ENCODE measurements around the gene LY6G5B.

LY6G5B gene

GRCh38 chr6:31655349-31656237, 14.2 kb upstream of the LY6G5B start, which contains the start of gene APOM:
Gene APOM (plus strand): TSS chr6:31655894. CDS start chr6:31655967, 73 bp downstream.
- Mint-ChIP-seq H3K4me1 (peaks cover 68% of the 10 kb centered on the region), H3K36me3 (peaks cover 53% of the 10 kb centered on the region), H3K9me3 (no peaks in the 10 kb centered on the region), H3K27ac (peak within 1 kb of the TSS; percentile 9), H3K27me3 (no peaks in the 10 kb centered on the region), H3K4me3 (no peak within 1 kb of the TSS)
- ATAC-seq: no peak

DNA sequence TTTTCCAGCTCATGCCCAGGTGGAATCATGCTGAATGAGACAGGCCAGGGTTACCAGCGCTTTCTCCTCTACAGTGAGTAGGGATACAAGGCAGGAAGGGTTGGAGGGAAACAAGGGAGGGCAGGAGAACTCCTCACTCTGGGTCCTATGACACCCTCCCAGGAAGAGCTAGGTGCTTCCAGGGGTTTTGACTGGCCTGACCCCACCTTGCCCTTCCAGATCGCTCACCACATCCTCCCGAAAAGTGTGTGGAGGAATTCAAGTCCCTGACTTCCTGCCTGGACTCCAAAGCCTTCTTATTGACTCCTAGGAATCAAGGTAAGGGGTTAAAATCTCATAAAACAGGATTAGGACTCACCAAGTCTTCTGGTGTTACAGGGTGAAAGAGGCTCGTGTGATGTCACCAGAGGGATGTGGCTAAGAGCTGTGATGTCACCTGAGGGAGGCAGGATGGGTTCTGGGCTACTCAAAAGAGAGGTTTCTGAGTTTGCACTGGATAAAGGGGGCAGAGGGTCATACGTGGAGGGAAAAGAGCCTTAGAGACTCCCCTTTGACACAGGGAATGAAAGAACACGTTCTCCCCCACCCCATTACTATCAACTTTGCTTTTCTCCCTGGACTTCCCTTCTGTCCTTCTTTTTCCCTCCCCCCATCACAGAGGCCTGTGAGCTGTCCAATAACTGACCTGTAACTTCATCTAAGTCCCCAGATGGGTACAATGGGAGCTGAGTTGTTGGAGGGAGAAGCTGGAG, 12.2 kb upstream of the LY6G5B start:
- Mint-ChIP-seq H3K27ac (peak overlapping the region; percentile 98), H3K4me3 (peak overlapping the region; percentile 97), H3K36me3 (peaks cover 54% of the 10 kb centered on the region), H3K4me1 (peaks cover 73% of the 10 kb centered on the region), H3K9me3 (no peaks in the 10 kb centered on the region), H3K27me3 (no peaks in the 10 kb centered on the region)
- no peak for ATAC-seq

DNA sequence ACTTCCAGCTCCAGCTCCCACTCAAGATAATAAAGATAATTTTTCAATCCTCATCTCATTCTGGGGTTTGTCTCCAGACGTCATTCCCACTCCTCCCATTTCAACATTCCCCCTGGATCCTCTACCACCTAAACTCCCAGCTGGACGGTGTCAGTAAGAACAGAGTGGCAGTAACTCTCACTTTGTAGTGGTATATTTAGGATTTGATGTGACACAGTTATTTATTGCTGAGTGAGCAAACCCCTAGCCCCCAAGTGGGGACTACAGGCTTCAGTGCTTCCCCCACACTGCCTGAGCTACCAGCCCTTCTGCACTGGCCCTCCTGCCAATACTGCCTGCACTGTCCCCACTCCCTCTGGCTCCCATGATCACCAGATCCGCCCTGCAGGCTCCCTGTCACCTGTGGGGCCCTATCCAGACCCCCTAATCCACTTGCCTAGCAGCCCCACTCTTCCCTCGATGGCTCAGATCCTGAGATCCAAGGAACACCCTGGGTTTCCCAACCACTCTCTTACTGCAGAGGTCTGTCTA, 11.6 kb upstream of the LY6G5B start:
- H3K4me1 Mint-ChIP-seq: peaks cover 80% of the 10 kb centered on the region
- no peaks in the 10 kb centered on the region for H3K27me3 Mint-ChIP-seq
- H3K27ac Mint-ChIP-seq: peak overlapping the region; percentile 98
- peaks cover 58% of the 10 kb centered on the region for H3K36me3 Mint-ChIP-seq
- no peak for ATAC-seq
- no peaks in the 10 kb centered on the region for H3K9me3 Mint-ChIP-seq
- H3K4me3 Mint-ChIP-seq: peak overlapping the region; percentile 97

DNA sequence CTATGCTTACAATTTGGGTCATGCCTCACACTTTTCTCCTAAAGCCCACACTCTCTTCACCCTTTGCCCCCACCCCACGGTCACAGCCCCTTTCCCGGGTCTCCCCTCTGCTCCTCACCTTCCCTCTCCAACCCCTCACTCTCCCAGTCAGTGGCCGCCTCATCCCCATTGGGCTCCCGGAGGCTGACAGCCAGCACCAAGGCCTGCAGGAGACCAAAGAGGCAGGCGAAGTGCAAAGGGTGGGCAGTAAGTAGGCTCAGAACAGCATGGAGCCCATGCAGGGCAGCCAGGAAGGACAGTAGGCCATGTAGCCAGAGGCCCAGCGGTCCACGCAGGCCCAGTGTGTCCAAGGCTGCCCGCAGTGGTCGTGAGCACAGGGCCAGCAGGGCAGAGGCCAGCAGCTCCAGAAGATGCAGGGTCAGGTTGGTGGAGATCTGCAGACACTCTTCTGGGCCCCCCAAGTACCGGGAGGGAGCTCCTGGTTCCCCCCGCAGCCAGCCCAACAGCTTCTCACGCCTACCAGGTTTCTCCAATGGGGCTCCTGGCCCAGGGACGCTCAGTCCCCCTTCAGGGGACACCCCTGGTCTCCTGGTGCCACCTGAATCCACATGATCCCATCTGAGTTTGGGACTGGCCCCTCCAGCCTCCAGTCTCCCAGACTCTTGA, 10.7 kb upstream of the LY6G5B start:
- no peak for ATAC-seq
- Mint-ChIP-seq H3K9me3 (no peaks in the 10 kb centered on the region), H3K27ac (peak overlapping the region; percentile 98), H3K27me3 (no peaks in the 10 kb centered on the region), H3K4me1 (peaks cover 83% of the 10 kb centered on the region), H3K36me3 (peaks cover 67% of the 10 kb centered on the region), H3K4me3 (peak overlapping the region; percentile 97)

DNA sequence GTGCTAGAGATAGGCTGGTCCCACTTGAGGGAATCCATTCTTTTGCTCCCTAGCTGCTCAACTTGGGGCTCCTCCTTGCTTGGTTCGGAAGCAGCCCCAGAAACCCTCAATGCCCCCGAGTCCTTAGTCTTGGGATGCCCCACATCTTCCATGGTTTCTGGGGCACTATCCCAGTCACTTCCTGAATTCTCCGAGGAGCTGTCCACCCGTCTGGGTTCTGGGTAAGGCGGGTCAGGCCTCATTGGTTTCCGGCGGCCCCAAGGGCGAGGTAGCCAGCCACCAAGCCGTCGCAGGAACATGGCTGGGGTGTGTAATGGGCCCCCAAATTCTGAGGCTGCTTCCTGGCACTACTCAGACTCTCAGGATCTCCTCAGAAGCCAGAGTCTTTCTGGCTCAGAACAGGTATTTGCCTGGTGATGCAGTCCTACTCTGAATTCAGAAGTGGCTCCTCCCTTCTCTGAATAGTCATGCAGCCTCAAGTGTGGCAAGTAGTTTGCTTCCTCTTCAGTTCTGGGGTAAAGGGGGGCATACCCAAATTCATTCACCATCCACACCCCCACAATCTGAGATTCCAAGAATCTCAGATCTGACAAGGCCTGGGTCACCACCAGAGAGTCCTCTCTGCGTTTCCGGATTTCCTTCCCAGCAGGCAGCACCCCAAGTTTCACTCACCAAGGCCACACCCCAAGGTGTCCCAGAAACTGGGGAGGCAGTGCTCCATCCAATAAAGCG, 10.0 kb upstream of the LY6G5B start:
- Mint-ChIP-seq H3K4me3 (peak overlapping the region; percentile 97), H3K9me3 (no peaks in the 10 kb centered on the region), H3K36me3 (peaks cover 74% of the 10 kb centered on the region), H3K4me1 (peaks cover 90% of the 10 kb centered on the region), H3K27me3 (no peaks in the 10 kb centered on the region), H3K27ac (peak overlapping the region; percentile 98)
- ATAC-seq: peak; percentile 65

DNA sequence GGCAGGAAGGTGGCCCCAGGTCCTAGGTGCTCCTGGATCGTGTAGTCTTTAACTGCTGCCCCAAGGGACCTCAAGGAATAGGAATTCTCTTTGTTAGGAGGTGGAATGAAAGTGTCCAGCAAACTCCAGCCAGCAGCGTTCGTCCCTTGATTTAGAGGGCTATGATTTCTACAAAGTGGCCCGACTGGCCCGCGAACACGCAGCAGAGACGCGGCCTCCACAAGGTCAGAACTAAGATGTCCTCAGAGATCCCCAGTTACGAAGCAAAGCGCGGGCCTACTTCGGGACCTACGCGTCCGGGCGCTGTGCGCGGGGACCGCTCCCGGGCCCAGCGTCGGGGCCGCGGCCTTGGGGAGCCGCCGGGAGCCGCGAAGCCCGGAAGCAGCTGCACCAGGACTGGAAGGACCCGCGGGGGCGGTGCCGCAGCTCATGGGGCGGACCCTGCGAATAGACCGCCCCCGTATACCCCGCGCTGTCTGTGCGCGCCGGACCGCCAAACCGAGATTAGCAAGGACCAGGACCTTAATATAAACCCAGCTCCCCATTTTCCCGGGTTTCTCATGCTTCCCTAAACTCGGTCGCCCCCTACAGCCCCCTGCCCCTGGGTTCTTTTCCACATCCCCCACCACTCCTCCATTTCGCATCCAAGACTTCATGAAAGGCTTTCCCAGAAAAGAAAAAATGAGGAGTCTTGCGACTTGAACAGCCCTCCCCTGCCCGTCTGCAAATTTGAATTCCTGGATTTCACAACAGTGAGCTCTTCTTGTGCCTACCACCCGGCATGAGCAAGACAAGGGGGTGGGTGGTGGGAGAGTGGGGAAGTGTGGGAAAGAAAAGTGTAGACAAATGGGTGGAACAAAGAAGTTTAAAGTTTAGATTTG, 9.2 kb upstream of the LY6G5B start, which contains the start of gene C6orf47:
TSS of gene C6orf47 (minus strand) at position 398 of the 881 bp plus-strand sequence. CDS start 831 bp downstream, outside the sequence.
- Mint-ChIP-seq H3K27ac (peak within 1 kb of the TSS; percentile 98), H3K27me3 (no peaks in the 10 kb centered on the region), H3K36me3 (peaks cover 71% of the 10 kb centered on the region), H3K9me3 (no peaks in the 10 kb centered on the region), H3K4me1 (peaks cover 89% of the 10 kb centered on the region), H3K4me3 (peak within 1 kb of the TSS; percentile 97)
- ATAC-seq: peak; percentile 86

- peaks cover 87% of the 10 kb centered on the region for H3K4me1 Mint-ChIP-seq
- H3K27me3 Mint-ChIP-seq: no peaks in the 10 kb centered on the region
- ATAC-seq: no peak
- H3K4me3 Mint-ChIP-seq: peak overlapping the region; percentile 97
- H3K27ac Mint-ChIP-seq: peak overlapping the region; percentile 98
- H3K9me3 Mint-ChIP-seq: no peaks in the 10 kb centered on the region
- H3K36me3 Mint-ChIP-seq: peaks cover 69% of the 10 kb centered on the region
Measured at GRCh38 chr6:31661262-31662123, 8.3 kb upstream of the LY6G5B start.

- H3K27ac Mint-ChIP-seq: peak overlapping the region; percentile 98
- peak overlapping the region; percentile 46 for H3K4me3 Mint-ChIP-seq
- no peaks in the 10 kb centered on the region for H3K27me3 Mint-ChIP-seq
- peaks cover 66% of the 10 kb centered on the region for H3K36me3 Mint-ChIP-seq
- no peaks in the 10 kb centered on the region for H3K9me3 Mint-ChIP-seq
- no peak for ATAC-seq
- peaks cover 88% of the 10 kb centered on the region for H3K4me1 Mint-ChIP-seq
Measured at GRCh38 chr6:31662124-31662723, 7.6 kb upstream of the LY6G5B start.

DNA sequence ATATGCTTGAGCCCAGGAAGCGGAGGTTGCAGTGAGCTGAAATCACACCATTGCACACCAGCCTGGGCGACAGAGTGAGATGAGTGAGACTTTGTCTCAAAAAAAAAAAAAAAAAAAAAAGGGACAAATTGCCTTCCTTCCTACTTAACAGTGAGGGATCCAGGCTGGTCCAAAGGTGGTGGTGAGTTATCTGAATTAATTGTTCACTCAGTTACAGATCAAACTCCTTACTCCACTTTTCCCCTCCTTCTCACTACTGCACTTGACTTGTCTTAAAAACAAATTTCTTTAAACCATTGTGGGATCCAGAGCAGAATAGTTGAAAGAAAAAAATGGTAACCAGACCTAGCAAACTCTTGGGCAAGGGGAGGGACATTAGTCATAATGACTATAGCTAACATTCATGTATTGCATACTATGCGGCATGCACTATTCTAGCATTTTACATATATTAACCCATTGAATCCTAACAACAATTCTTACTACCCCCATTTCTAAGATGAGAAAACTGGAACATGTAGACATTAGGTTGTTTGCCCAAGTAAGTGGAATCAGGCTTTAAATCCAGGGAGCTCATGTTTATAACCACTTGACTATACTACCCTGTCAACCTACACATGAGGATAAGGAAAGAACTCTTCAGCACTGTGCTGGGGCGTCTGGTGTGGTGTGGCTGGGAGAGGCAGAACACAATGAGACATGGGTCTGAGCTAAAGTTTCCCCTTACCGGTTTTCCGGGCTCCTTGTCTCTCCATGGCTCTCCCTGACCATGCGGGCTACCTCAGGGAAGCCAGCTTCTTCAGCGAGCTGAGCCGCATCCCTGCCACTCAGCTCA, 6.4 kb upstream of the LY6G5B start:
- Mint-ChIP-seq H3K4me1 (peaks cover 86% of the 10 kb centered on the region), H3K9me3 (no peaks in the 10 kb centered on the region), H3K27ac (peak overlapping the region; percentile 98), H3K27me3 (no peaks in the 10 kb centered on the region), H3K4me3 (peak overlapping the region; percentile 95), H3K36me3 (peaks cover 60% of the 10 kb centered on the region)
- ATAC-seq: no peak

- Mint-ChIP-seq H3K27ac (peak overlapping the region; percentile 98), H3K4me3 (peak overlapping the region; percentile 95), H3K36me3 (peaks cover 60% of the 10 kb centered on the region), H3K27me3 (no peaks in the 10 kb centered on the region), H3K9me3 (no peaks in the 10 kb centered on the region), H3K4me1 (peaks cover 79% of the 10 kb centered on the region)
- ATAC-seq: no peak
Measured at GRCh38 chr6:31663961-31664789, 5.6 kb upstream of the LY6G5B start.

DNA sequence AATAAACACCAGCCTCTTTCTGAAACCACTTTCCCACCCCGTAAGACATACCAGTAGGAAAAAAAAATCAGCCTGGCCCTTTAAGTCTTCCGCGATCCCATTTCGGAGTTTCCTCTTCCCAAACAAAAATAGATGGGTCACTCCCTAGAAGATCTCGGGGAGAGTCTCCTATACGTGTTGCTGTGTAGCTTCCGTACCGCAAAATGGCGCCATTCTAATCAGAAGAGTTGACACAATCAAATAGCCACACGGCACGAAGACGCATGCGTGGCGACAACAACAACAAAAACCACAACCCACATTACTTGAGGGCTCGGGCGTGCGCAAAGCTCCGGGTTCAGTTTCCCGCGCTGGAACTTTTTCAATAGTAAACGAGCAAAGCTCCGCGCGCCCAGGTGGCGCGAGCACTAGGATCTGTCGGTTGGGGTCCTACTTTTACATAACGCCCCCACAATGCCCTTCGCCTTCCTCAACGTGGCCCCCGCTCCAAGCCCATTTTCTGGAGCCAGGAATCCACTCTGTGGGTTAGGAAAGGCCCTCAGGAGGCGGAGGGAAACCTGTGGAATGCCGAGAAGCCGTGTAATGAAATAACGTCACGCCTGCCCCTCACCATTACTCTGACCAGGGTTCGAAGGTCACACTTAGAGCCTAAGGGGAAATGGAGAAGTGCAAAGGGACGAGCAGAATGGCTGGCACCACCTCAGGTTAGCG, 4.8 kb upstream of the LY6G5B start, which contains the start of gene GPANK1:
TSS of gene GPANK1 (minus strand) at position 208 of the 711 bp plus-strand sequence. CDS start 519 bp downstream, outside the sequence.
- no peaks in the 10 kb centered on the region for H3K27me3 Mint-ChIP-seq
- peak; percentile 60 for ATAC-seq
- peak within 1 kb of the TSS; percentile 95 for H3K4me3 Mint-ChIP-seq
- no peaks in the 10 kb centered on the region for H3K9me3 Mint-ChIP-seq
- H3K36me3 Mint-ChIP-seq: peaks cover 53% of the 10 kb centered on the region
- H3K27ac Mint-ChIP-seq: peak within 1 kb of the TSS; percentile 98
- H3K4me1 Mint-ChIP-seq: peaks cover 71% of the 10 kb centered on the region
